Eye (tissue), 1 donor: Measurements from ENCODE around the gene RPS6KB2.
"Not testable (repeated sequence)": the region's sequence is repeated elsewhere in the genome, so short reads cannot be mapped to it uniquely, and the experiment has no call there.

Experiments used
- DNase-seq: peaks from one replicate; pipeline ENCODE4 v3.0.0-alpha.2; 2015

RPS6KB2 gene

DNA sequence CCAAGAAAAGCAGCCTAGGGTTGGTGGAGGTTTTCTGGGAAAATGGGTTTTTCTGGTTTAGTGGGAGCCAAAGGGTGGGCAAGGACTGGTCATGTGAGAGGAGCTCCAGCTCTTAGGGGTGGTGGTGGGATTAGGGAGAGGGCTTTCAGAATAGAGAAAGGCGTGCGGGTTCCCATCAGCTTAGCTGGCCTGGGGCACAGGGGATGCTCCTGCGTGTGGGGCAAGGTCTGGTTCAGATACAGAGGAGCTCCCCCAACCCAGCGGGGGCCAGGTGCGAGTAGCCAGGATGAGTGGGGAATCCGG, 40.1 kb downstream of the RPS6KB2 start:
- DNase-seq, result no peak

DNA sequence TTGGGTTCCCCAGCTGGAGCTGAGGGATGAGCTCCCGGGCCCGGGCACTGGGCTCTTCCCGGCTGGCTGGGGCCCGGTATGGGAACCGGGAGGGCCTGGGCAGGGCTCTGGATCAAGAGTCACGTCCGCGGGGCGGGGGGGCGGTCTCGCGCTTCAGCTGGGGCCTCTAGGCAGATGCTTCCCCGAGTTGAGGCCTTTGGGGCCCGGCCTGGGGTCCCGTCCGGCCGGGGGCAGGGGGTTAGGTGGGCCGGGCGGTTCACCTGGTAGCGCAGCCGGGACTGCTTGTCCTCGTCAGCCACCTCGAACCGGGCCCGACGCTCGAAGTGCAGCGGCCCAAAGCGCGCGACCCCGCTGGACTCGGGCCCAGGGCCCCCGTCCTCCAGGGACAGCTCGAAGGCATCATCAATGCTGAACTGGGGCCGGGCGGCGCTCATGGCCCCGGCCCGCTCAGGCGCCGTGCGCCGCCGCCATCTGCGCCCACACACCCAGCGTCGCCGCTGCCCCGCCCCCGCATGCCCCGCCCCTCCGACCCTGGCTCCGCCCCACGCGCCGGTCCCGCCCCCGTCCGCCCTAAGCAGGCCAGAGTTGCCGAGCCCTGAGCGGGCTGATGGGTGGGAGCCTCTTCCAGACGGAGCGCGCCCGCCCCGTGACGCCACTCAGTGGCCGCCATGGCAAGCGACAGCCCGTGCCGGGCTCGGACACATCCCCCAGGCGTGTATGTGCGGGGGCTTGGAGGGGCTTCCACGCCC, 40.6 kb downstream of the RPS6KB2 start, which contains the start of gene TMEM134:
Gene TMEM134 (minus strand): TSS at position 493 of the 749 bp plus-strand sequence. CDS start 59 bp downstream, at position 434.
- peak; percentile 96 for DNase-seq

GRCh38 chr11:67469508-67469811, 41.2 kb downstream of the RPS6KB2 start:
- DNase-seq, result no peak

GRCh38 chr11:67470337-67471002, 42.2 kb downstream of the RPS6KB2 start:
- no peak for DNase-seq

- no peak for DNase-seq
Measured at GRCh38 chr11:67472882-67473281, 44.6 kb downstream of the RPS6KB2 start.

GRCh38 chr11:67476692-67477091, 48.4 kb downstream of the RPS6KB2 start:
- not testable (repeated sequence) for DNase-seq

- DNase-seq, result not testable (repeated sequence)
Measured at GRCh38 chr11:67477344-67478050, 49.2 kb downstream of the RPS6KB2 start.

GRCh38 chr11:67482275-67482826, 54.1 kb downstream of the RPS6KB2 start:
- DNase-seq, result no peak

DNA sequence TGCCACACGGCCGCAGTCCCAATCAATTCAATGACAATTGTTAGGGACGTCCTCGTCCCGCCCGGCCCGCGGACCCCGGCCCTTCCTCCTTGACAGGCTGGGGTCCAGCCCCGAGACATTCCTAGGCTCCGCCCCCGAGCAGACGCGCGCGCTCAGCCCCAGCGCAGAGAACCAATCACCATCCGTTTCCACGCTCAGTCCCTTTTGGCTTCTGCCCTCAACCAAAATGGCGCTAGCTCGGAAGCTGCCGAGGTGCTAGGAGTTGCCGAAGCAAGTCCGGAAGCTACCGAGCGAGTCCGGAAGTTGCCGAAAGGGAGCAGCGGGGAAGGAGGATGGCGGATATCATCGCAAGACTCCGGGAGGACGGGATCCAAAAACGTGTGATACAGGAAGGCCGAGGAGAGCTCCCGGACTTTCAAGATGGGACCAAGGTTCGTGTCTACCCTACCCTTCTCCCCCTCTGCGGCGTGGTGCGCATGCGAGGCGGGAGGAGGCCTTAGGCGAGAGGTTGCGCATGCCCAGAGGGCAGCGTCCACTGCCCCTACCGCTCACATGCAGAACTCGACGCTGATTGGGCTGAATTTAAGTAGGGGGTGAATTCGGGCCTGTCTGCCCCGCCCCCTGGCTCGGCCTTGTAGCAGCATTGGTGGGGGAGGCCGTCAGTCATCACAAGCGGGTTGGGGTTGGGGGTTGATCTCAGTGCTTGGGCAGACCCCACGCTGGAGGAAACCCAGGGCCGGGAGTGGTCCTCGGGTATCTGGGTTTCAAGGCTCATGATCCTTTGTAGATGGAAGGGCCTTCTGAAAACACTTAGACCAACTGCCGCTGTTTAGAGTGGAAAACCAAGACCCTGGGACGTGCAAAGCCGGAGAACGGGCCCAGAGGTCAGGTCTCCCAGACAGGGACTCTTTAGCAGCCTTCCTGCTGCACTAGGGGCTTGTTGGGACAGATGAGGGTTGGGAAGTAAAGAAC, 54.8 kb downstream of the RPS6KB2 start, which contains the start of gene AIP:
Gene AIP (plus strand): TSS at position 200 of the 972 bp plus-strand sequence. CDS start 133 bp downstream, at position 333.
- DNase-seq, result peak; percentile 100

DNA sequence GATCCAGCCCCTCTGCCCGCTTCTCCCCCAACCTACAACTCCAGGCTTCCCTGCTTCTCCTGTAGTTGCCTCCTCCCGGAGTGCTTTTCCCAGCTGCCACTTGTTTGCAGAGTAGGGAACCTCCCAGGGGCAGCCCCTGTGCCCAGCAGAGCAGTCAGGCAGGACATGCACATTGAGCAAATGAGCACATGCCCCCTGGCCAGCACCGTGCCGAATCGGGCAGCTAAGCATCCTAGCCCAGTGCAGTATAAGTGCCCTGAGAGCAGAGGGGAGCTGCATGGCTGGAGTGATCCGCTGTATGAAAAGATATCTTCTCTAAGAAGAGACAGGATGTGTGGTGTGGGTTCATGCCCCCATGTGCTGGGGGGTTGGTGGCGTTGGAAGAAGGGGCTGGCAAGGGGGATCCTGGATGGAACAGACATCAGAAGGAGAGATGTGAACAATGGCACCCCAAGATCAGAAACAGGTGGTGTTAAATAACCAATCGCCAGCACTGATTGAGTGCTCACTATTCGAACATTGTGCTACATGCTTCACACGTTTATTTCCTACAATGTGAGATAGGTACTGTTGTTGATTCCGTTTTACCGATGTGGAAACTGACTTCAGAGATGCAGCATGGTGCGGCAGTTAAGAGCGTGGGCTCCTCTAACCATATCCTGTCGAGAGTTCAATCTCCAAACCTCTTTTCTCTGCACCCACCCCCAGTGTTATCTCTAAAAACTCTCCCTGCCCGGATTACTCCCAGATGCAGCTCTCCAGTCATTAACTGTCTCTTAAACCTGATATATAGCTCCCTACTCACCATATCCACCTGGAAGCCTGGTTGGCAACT, 55.8 kb downstream of the RPS6KB2 start:
- DNase-seq, result no peak

- no peak for DNase-seq
Measured at GRCh38 chr11:67484847-67485311, 56.6 kb downstream of the RPS6KB2 start.
